ENCODE results near the gene ANKRD12.
"Not testable (repeated sequence)": the region's sequence is repeated elsewhere in the genome, so short reads cannot be mapped to it uniquely, and the experiment has no call there.

The ANKRD12 gene

DNA sequence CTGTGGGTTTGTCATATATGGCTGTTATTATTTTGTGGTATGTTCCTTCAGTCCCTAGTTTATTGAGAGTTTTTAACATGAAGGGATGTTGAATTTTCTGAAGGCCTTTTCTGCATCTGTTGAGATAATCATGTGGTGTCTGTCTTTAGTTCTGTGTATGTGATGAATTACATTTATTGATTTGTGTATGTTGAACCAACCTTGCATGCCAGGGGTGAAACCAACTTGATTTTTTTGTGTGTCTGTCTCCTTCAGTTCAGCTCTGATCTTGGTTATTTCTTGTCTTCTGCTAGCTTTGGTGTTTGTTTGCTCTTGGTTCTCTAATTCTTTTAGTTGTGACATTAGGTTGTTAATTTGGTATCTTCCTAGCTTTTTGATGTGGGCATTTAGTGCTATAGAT lies 27.6 kb downstream of the ANKRD12 start:
- H4K20me1 ChIP-seq (ENCODE audit: low read depth, low read length); H3K4me2 ChIP-seq (ENCODE audit: low read depth, low read length, poor library complexity, severe bottlenecking); H3K9ac ChIP-seq (ENCODE audit: low read length); H2AFZ ChIP-seq (ENCODE audit: low read depth, low read length, severe bottlenecking); H3K36me3 ChIP-seq (ENCODE audit: low read length); H3K27me3 ChIP-seq (ENCODE audit: low read length); H3K9me2 ChIP-seq (replicated peaks; ENCODE audit: insufficient read depth, low read length); H3K27ac ChIP-seq (ENCODE audit: low read depth, low read length); H3F3A ChIP-seq (ENCODE audit: insufficient read depth); H3K4me3 ChIP-seq (ENCODE audit: insufficient read depth, low read length, poor library complexity, severe bottlenecking): not testable (repeated sequence)
- Histone ChIP-seq H3K9me3 (ENCODE audit: insufficient read depth, low read length) (peaks cover 10% of the 10 kb centered on the region; the same call in 1 of the 2 replicates), H3K79me2 (ENCODE audit: insufficient read depth, low read length) (peaks cover 43% of the 10 kb centered on the region)

DNA sequence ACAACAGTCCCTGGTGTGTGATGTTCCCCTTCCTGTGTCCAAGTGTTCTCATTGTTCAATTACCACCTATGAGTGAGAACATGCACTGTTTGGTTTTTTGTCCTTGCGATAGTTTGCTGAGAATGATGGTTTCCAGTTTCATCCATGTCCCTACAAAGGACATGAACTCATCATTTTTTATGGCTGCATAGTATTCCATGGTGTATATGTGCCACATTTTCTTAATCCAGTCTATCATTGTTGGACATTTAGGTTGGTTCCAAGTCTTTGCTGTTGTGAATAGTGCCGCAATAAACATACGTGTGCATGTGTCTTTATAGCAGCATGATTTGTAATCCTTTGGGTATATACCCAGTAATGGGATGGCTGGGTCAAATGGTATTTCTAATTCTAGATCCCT lies 29.3 kb downstream of the ANKRD12 start:
- not testable (repeated sequence) for H4K20me1 ChIP-seq (ENCODE audit: low read depth, low read length); H2AFZ ChIP-seq (ENCODE audit: low read depth, low read length, severe bottlenecking); H3K36me3 ChIP-seq (ENCODE audit: low read length); H3K4me3 ChIP-seq (ENCODE audit: insufficient read depth, low read length, poor library complexity, severe bottlenecking); H3K27ac ChIP-seq (ENCODE audit: low read depth, low read length); H3K27me3 ChIP-seq (ENCODE audit: low read length); H3K9me2 ChIP-seq (replicated peaks; ENCODE audit: insufficient read depth, low read length); H3K9ac ChIP-seq (ENCODE audit: low read length); H3K4me2 ChIP-seq (ENCODE audit: low read depth, low read length, poor library complexity, severe bottlenecking); H3F3A ChIP-seq (ENCODE audit: insufficient read depth)
- H3K9me3 ChIP-seq (ENCODE audit: insufficient read depth, low read length), result peaks cover 10% of the 10 kb centered on the region; the same call in 1 of the 2 replicates
- peaks cover 35% of the 10 kb centered on the region for H3K79me2 ChIP-seq (ENCODE audit: insufficient read depth, low read length)

DNA sequence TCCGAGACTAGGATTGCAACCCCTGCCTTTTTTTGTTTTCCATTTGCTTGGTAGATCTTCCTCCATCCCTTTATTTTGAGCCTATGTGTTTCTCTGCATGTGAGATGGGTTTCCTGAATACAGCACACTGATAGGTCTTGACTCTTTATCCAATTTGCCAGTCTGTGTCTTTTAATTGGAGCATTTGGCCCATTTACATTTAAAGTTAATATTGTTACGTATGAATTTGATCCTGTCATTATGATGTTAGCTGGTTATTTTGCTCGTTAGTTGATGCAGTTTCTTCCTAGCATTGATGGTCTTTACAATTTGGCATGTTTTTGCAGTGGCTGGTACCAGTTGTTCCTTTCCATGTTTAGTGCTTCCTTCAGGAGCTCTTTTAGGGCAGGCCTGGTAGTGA lies 32.9 kb downstream of the ANKRD12 start:
- not testable (repeated sequence) for H3K9ac ChIP-seq (ENCODE audit: low read length); H3F3A ChIP-seq (ENCODE audit: insufficient read depth); H3K4me2 ChIP-seq (ENCODE audit: low read depth, low read length, poor library complexity, severe bottlenecking); H4K20me1 ChIP-seq (ENCODE audit: low read depth, low read length); H3K27me3 ChIP-seq (ENCODE audit: low read length); H3K4me3 ChIP-seq (ENCODE audit: insufficient read depth, low read length, poor library complexity, severe bottlenecking); H2AFZ ChIP-seq (ENCODE audit: low read depth, low read length, severe bottlenecking); H3K9me3 ChIP-seq (ENCODE audit: insufficient read depth, low read length); H3K27ac ChIP-seq (ENCODE audit: low read depth, low read length); H3K9me2 ChIP-seq (replicated peaks; ENCODE audit: insufficient read depth, low read length); H3K36me3 ChIP-seq (ENCODE audit: low read length)
- peaks cover 39% of the 10 kb centered on the region for H3K79me2 ChIP-seq (ENCODE audit: insufficient read depth, low read length)

DNA sequence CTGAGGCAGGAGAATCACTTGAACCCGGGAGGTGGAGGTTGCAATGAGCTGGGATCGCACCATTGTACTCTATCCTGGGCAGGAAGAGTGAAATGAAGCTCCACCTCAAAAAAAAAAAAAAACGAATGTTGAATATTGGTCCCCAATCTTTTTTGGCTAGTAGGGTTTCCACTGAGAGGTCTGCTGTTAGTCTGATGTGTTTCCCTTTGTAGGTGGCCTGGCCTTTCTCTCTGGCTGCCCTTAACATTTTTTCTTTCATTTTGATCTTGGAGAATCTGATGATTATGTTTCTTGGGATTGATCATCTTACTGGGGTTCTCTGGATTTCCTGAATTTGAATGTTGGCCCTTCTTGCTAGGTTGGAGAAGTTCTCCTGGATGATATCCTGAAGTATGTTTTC lies 35.3 kb downstream of the ANKRD12 start:
- H3K9me2 ChIP-seq (replicated peaks; ENCODE audit: insufficient read depth, low read length); H2AFZ ChIP-seq (ENCODE audit: low read depth, low read length, severe bottlenecking); H3K36me3 ChIP-seq (ENCODE audit: low read length); H3F3A ChIP-seq (ENCODE audit: insufficient read depth); H3K27ac ChIP-seq (ENCODE audit: low read depth, low read length); H3K4me2 ChIP-seq (ENCODE audit: low read depth, low read length, poor library complexity, severe bottlenecking); H3K9me3 ChIP-seq (ENCODE audit: insufficient read depth, low read length); H4K20me1 ChIP-seq (ENCODE audit: low read depth, low read length); H3K9ac ChIP-seq (ENCODE audit: low read length); H3K4me3 ChIP-seq (ENCODE audit: insufficient read depth, low read length, poor library complexity, severe bottlenecking); H3K27me3 ChIP-seq (ENCODE audit: low read length): not testable (repeated sequence)
- peaks cover 39% of the 10 kb centered on the region for H3K79me2 ChIP-seq (ENCODE audit: insufficient read depth, low read length)

DNA sequence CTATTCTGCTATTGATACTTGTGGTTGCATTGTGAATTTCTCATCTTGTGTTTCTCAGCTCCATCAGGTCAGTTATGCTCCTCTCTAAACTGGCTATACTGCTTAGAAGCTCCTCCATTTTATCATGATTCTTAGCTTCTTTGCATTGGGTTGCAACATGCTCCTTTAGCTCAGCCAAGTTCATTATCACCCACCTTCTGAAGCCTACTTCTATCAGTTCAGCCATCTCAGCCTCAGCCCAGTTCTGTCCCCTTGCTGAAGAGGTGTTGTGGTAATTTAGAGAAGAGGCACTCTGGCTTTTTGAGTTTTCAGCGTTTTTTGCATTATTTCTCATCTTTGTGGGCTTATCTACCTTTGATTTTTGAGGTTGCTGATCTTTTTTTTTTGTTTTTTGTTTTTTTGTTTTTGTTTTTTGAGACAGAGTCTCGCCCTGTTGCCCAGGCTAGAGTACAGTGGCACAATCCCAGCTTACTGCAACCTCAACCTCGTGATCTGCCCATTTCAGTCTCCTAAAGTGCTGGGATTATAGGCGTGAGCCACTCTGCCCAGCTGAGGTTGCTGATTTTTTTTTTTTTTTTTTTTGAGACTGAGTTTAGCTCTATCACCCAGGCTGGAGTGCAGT lies 36.0 kb downstream of the ANKRD12 start:
- no peaks in the 10 kb centered on the region for H4K20me1 ChIP-seq (ENCODE audit: low read depth, low read length)
- H3F3A ChIP-seq (ENCODE audit: insufficient read depth), result no peaks in the 10 kb centered on the region
- H3K9me2 ChIP-seq (replicated peaks; ENCODE audit: insufficient read depth, low read length), result no peaks in the 10 kb centered on the region
- H3K36me3 ChIP-seq (ENCODE audit: low read length), result no peaks in the 10 kb centered on the region
- H3K79me2 ChIP-seq (ENCODE audit: insufficient read depth, low read length), result peaks cover 46% of the 10 kb centered on the region
- H3K4me3 ChIP-seq (ENCODE audit: insufficient read depth, low read length, poor library complexity, severe bottlenecking), result no peak overlapping the region
- H3K4me2 ChIP-seq (ENCODE audit: low read depth, low read length, poor library complexity, severe bottlenecking), result no peak overlapping the region
- no peak overlapping the region for H3K9ac ChIP-seq (ENCODE audit: low read length)
- TF ChIP-seq, protein P1, sequence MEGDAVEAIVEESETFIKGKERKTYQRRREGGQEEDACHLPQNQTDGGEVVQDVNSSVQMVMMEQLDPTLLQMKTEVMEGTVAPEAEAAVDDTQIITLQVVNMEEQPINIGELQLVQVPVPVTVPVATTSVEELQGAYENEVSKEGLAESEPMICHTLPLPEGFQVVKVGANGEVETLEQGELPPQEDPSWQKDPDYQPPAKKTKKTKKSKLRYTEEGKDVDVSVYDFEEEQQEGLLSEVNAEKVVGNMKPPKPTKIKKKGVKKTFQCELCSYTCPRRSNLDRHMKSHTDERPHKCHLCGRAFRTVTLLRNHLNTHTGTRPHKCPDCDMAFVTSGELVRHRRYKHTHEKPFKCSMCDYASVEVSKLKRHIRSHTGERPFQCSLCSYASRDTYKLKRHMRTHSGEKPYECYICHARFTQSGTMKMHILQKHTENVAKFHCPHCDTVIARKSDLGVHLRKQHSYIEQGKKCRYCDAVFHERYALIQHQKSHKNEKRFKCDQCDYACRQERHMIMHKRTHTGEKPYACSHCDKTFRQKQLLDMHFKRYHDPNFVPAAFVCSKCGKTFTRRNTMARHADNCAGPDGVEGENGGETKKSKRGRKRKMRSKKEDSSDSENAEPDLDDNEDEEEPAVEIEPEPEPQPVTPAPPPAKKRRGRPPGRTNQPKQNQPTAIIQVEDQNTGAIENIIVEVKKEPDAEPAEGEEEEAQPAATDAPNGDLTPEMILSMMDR (IDR thresholded peaks at IDR 0.05; ENCODE audit: insufficient read depth, low read length, poor library complexity, severe bottlenecking), result no peak
- no peak for TF ChIP-seq EZH2phosphoT487 (conservative IDR thresholded peaks at IDR 0.05; ENCODE audit: low read length)
- H3K27me3 ChIP-seq (ENCODE audit: low read length), result no peaks in the 10 kb centered on the region
- no peaks in the 10 kb centered on the region for H3K9me3 ChIP-seq (ENCODE audit: insufficient read depth, low read length)
- no peak overlapping the region for H2AFZ ChIP-seq (ENCODE audit: low read depth, low read length, severe bottlenecking)
- no peak overlapping the region for H3K27ac ChIP-seq (ENCODE audit: low read depth, low read length)
